ENCODE results near the gene TOMM34.

Gene TOMM34

DNA sequence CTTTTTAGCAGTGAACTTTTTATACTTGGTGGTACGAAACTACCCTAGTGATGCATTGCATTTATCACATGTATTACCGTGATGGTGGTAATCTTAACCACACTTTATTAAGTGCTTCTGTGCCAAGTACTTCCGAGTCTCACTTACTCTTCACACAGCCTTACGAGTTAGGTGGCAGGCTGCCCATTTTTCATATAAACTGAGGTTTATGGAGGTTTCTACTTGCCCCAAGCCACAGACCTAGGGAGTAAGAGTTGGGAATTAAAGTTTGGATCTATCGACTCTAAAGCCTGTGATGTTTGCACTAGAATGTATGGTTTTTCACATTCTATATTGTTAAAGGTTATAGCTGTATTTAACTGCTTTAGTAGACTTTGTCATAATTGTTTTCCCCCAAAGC is 55.8 kb downstream of the TOMM34 start:
- no peak overlapping the region for H3K4me3 ChIP-seq (ENCODE audit: low read depth, low read length)
- no peak for DNase-seq (ENCODE audit: low read depth, low spot score)
- ChIA-PET CTCF (no interaction called here), POLR2A (no interaction called here)
- TF ChIP-seq, protein P1, sequence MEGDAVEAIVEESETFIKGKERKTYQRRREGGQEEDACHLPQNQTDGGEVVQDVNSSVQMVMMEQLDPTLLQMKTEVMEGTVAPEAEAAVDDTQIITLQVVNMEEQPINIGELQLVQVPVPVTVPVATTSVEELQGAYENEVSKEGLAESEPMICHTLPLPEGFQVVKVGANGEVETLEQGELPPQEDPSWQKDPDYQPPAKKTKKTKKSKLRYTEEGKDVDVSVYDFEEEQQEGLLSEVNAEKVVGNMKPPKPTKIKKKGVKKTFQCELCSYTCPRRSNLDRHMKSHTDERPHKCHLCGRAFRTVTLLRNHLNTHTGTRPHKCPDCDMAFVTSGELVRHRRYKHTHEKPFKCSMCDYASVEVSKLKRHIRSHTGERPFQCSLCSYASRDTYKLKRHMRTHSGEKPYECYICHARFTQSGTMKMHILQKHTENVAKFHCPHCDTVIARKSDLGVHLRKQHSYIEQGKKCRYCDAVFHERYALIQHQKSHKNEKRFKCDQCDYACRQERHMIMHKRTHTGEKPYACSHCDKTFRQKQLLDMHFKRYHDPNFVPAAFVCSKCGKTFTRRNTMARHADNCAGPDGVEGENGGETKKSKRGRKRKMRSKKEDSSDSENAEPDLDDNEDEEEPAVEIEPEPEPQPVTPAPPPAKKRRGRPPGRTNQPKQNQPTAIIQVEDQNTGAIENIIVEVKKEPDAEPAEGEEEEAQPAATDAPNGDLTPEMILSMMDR (IDR thresholded peaks at IDR 0.05; ENCODE audit: insufficient read depth, low read length, missing control alignments) = no peak

DNA sequence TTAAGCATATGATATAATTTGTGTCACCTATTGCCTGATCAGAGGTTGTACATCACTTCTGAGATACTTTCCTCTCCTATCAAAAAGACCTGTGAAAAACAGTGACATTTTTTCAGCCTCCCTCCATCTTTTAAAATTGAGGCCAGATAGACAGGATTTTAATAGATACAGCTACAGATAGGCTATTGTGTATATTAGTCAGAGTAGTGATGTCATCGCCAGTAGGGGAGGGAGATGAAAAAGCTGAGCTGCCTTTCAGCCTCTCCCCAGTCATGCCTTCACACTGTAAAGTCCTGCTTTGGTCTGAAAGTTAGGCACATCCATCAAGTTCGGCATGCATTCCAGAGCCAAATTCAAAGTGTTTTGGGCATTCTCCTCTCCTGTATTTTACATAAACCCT is 58.2 kb downstream of the TOMM34 start:
- CTCF ChIA-PET = interaction anchor here (0.9 to 1.2 kb wide), 4 partner anchors 12 to 390 kb away, joined by 3 to 4 read pairs (median 4); no protein-coding TSS in a partner anchor
- TF ChIP-seq, protein P1 (IDR thresholded peaks at IDR 0.05; ENCODE audit: insufficient read depth, low read length, missing control alignments) = no peak
- H3K4me3 ChIP-seq (ENCODE audit: low read depth, low read length) = no peak overlapping the region
- POLR2A ChIA-PET = no interaction called here
- no peak for DNase-seq (ENCODE audit: low read depth, low spot score)

DNA sequence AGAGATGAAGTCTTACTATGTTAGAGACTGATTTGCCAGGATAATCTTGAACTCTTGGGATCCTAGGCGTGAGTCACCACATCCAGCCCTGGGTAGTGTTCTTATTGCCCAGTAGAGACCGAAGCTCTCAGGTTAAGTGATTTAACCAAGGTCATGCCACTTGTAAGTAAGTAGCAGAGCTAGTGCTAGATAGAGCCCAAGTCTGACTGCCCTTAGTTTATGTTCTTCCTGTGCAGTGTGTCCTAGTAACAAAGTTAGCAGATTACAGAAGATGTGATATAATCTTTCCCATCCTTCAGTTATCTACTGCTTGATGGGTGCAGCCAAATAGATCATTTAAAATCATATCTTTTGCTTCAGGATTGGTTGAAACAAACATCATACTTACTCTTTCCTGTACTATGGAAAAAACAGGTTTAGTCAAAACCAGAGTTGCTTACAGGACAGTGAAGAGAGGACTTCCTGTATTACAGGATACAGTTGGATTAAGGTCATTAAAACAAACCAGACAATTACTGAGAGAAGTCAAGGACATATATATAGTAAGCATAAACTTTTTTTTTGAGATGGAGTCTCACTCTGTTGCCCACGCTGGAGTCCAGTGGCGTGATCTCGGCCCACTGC is 59.9 kb downstream of the TOMM34 start:
- no peak for DNase-seq (ENCODE audit: low read depth, low spot score)
- TF ChIP-seq, protein P1 (IDR thresholded peaks at IDR 0.05; ENCODE audit: insufficient read depth, low read length, missing control alignments) = no peak
- ChIA-PET CTCF (no interaction called here), POLR2A (no interaction called here)
- no peak overlapping the region for H3K4me3 ChIP-seq (ENCODE audit: low read depth, low read length)

DNA sequence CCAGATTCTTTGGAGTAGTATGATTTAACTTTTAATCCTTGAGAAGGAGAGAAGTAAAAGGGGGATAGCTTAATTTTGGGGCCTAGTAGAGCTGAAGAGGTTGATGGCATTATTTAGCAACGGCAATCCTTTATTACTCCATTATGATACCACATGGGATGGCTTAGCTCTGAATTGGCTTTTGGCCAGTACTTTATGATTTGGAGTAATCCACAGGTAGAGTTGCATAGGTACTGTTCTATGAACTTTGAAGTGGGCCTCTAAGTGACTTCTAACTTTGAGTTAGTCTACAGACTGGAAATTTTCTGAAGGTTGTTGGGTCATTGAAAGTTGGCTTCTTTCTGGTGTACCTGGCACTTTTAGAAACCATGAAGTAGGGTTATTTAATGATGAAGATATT is 63.1 kb downstream of the TOMM34 start:
- H3K4me3 ChIP-seq (ENCODE audit: low read depth, low read length) = no peak overlapping the region
- ChIA-PET CTCF (interaction anchor here (0.7 to 1.4 kb wide), 2 partner anchors 165 to 199 kb away, joined by 3 read pairs; no protein-coding TSS in a partner anchor), POLR2A (interaction anchor here (0.7 kb wide), 1 partner anchor 13 kb away, joined by 3 read pairs; the partner anchor contains the start of gene PABPC1L)
- TF ChIP-seq, protein P1 (IDR thresholded peaks at IDR 0.05; ENCODE audit: insufficient read depth, low read length, missing control alignments) = no peak
- DNase-seq (ENCODE audit: low read depth, low spot score) = no peak

DNA sequence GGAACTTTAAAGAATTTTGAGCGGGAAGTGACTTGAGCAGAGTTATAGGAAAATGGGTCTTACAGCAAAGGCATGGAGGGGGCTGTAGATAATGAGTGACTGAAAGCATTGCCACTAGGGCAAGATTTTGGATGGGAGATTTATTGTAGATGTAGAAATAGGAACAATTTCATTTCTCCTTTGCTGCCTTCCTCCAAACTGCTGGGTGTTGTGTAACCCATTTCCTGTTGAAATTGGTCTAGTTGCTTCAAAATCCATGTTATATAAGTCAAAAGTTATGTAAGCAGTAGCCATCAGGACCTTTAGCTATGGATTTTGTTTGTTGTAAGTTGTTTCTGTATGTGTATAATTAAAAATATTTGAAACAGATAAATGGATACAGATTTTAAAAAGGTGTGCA is 63.6 kb downstream of the TOMM34 start:
- POLR2A ChIA-PET = interaction anchor here (0.7 kb wide), 1 partner anchor 13 kb away, joined by 3 read pairs; the partner anchor contains the start of gene PABPC1L
- TF ChIP-seq, protein P1 (IDR thresholded peaks at IDR 0.05; ENCODE audit: insufficient read depth, low read length, missing control alignments) = no peak
- DNase-seq (ENCODE audit: low read depth, low spot score) = no peak
- CTCF ChIA-PET = interaction anchor here (0.7 to 1.4 kb wide), 5 partner anchors 9 to 394 kb away, joined by 3 to 4 read pairs (median 3); no protein-coding TSS in a partner anchor
- no peak overlapping the region for H3K4me3 ChIP-seq (ENCODE audit: low read depth, low read length)

DNA sequence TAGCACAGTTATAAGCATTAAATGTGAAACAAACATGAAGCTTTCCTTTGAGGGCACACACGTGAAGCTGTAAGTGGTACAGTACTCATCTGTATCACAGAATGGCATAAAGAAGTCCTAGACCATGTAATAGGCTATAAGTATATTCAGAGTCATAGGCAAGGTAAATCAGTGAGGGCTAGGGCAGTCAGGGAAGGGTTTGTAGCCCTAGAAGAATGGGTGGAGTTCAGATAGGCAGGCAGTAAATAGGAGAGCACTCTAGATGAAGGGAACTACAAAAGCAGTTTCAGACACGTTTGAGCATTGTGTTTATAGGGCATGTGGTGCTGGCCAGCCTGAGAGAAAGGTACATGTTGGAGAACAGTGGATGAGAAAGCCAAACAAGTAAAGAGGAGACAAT is 65.2 kb downstream of the TOMM34 start:
- ChIA-PET CTCF (no interaction called here), POLR2A (no interaction called here)
- TF ChIP-seq, protein P1 (IDR thresholded peaks at IDR 0.05; ENCODE audit: insufficient read depth, low read length, missing control alignments) = no peak
- no peak overlapping the region for H3K4me3 ChIP-seq (ENCODE audit: low read depth, low read length)
- DNase-seq (ENCODE audit: low read depth, low spot score) = no peak
